Measurements from ENCODE around the gene CSNK1E.
A peak's percentile ranks its signal among the peaks of the same experiment; 100 is the strongest.

Gene CSNK1E

DNA sequence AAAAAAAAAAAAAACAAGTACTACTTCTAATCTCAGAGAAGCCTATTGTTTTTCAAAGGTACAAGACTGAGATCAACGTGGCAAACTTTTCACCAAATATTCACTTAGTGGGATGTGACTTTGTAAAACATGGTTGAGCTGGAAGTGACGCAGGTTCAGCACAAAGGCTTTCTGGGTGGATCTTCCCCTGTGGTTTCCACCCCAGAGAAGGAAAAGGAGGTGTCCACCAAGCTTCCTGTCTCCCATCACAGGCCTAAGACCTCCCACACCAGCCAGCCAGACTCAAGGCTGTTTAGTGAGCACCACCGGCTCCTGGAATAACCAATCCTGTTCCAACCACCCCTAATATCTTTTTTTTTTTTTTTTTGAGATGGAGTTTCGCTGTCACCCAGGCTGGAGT, 50.1 kb downstream of the CSNK1E start:
- no peaks in the 10 kb centered on the region for H3K9me3 ChIP-seq (ENCODE audit: control insufficient read depth, insufficient read depth, low read length)
- H3K4me1 ChIP-seq (ENCODE audit: control insufficient read depth, insufficient read depth, low read length): peaks cover 8% of the 10 kb centered on the region
- no peaks in the 10 kb centered on the region for H3K36me3 ChIP-seq (ENCODE audit: control insufficient read depth, insufficient read depth, low read length)
- H3K9ac ChIP-seq (ENCODE audit: low read depth, low read length): no peak overlapping the region
- no peak overlapping the region for H3K4me3 ChIP-seq (ENCODE audit: low read depth, low read length)
- no peaks in the 10 kb centered on the region for H3K27me3 ChIP-seq (ENCODE audit: control insufficient read depth, insufficient read depth, low read length)

DNA sequence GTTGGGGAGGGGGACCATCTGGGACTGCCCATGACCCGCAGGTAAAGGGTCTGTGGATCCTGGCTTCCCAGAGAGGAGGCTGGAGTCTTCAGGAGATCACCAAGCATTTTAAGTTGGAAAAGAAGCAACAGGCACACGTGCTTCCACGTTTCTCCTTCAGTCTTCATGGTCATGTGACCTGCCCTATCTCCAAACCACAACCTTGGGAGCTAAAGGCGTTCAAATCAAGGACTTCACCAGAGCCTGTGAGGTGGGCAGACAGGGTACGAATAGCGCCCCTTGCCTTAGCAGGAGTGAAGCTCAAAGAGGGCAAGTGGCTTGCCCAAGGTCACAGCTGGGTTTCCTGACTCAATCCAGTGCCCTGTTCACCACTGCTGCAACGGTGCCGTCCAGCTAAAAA, 51.1 kb downstream of the CSNK1E start:
- Histone ChIP-seq H3K36me3 (ENCODE audit: control insufficient read depth, insufficient read depth, low read length) (no peaks in the 10 kb centered on the region), H3K27me3 (ENCODE audit: control insufficient read depth, insufficient read depth, low read length) (no peaks in the 10 kb centered on the region), H3K4me1 (ENCODE audit: control insufficient read depth, insufficient read depth, low read length) (peaks cover 4% of the 10 kb centered on the region), H3K4me3 (ENCODE audit: low read depth, low read length) (no peak overlapping the region), H3K9me3 (ENCODE audit: control insufficient read depth, insufficient read depth, low read length) (no peaks in the 10 kb centered on the region), H3K9ac (ENCODE audit: low read depth, low read length) (no peak overlapping the region)

DNA sequence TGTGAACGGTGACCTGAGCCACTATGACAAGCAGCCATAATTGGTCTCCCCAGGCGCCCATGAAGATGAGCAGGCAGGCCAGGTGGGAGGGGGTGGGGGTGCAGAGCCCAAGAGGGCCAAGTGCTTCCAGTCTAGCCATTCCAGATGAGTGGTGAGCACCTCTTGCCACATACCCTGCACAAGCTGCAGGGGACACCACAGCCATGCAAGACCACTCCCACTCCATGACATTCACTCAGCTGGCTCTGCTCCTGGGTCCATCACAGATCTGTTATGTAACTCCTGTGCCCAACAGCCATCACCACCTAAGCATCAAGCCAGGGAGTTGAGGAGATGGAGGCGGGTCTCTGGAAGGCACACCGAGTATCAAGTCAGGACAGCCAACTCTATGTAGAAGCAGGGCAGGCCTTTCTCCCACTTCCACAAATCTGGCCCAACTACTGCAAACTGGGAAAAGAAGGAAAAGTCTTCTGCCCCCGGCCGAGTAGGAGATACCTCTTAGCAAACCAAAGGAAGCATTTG, 52.9 kb downstream of the CSNK1E start:
- Histone ChIP-seq H3K27me3 (ENCODE audit: control insufficient read depth, insufficient read depth, low read length) (no peaks in the 10 kb centered on the region), H3K4me3 (ENCODE audit: low read depth, low read length) (no peak overlapping the region), H3K9me3 (ENCODE audit: control insufficient read depth, insufficient read depth, low read length) (no peaks in the 10 kb centered on the region), H3K36me3 (ENCODE audit: control insufficient read depth, insufficient read depth, low read length) (no peaks in the 10 kb centered on the region), H3K9ac (ENCODE audit: low read depth, low read length) (no peak overlapping the region), H3K4me1 (ENCODE audit: control insufficient read depth, insufficient read depth, low read length) (peaks cover 4% of the 10 kb centered on the region)

DNA sequence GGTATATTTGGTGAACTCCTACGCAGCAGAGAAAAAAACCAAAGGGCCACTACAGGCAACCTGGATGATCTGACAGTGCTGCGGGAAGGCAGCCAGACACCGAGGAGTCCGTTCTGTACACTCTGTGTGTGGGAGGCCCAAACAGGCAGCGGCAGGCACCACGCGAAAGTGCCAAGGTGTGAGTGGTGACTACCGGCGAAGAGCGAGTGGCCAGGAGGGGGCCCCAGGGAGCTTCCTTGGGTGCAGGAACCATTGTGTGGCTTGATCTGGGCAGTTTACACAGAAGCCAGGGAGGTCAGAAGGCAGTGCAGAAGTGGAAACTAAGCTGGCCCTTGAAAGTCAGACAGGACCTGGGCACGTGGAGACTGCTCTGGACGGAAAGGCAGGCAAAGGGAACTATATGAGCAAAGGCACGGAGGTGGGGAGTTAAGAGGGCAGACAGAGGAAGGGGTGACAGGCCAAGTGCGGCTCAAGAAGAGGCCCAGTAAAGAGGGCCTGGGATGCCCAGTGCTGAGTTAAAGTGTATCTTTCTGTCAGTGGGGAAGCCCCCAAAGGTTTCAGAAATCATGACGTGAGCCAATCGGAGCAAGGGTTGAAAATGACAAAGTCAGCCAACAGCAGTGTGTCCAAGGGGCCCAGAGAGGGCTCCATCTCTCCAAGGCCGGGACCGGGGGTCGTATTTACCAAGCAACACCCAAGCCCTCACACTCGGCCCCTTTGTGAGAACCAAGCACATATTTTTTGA, 55.0 kb downstream of the CSNK1E start:
- Histone ChIP-seq H3K27me3 (ENCODE audit: control insufficient read depth, insufficient read depth, low read length) (no peaks in the 10 kb centered on the region), H3K9me3 (ENCODE audit: control insufficient read depth, insufficient read depth, low read length) (no peaks in the 10 kb centered on the region), H3K4me3 (ENCODE audit: low read depth, low read length) (no peak overlapping the region), H3K9ac (ENCODE audit: low read depth, low read length) (peak overlapping the region; percentile 24), H3K4me1 (ENCODE audit: control insufficient read depth, insufficient read depth, low read length) (peaks cover 4% of the 10 kb centered on the region), H3K36me3 (ENCODE audit: control insufficient read depth, insufficient read depth, low read length) (no peaks in the 10 kb centered on the region)

DNA sequence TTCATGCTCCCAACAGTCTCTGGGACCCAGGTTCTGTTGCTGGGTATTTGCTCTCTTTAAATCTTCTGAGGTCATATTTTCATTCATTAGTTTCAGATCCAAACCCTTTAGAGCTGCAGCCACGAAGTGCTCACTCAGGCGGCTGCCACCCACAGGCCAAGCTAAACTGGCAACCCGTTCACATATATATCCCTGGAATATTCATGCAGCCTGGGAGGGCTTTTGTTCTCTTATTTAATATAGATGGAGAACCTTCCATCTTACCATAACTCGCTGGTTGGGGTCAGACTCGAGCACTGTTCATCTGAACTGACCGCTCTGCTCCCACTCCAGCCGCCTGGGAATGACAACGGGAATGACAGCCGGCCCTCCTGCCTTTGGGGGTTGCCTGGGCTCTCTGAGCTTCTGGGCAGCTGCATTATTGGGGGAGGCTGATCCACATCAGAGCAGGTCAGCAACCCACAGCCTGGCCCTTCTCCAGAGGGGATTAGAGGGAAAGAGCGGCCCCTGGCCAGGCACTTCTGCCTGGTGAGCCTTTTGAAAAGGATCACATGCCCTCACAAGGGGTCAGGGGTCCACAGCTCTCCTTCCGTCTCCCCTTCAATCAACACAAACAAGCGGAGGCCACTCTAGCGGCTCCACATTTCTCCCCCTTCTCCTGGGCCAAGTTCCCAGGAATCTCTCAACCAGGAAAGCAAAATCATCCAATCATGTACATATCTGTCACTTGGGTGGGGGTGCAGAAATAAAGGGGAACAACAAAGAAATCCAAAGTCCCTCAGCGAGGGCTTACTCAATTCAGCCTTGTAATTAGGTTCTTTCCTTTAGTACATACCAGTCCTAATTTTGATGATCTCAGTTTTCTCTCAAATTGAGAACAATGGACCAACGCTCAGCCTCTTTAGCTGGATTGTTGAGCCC, 56.2 kb downstream of the CSNK1E start:
- Histone ChIP-seq H3K4me1 (ENCODE audit: control insufficient read depth, insufficient read depth, low read length) (peaks cover 4% of the 10 kb centered on the region), H3K4me3 (ENCODE audit: low read depth, low read length) (no peak overlapping the region)

DNA sequence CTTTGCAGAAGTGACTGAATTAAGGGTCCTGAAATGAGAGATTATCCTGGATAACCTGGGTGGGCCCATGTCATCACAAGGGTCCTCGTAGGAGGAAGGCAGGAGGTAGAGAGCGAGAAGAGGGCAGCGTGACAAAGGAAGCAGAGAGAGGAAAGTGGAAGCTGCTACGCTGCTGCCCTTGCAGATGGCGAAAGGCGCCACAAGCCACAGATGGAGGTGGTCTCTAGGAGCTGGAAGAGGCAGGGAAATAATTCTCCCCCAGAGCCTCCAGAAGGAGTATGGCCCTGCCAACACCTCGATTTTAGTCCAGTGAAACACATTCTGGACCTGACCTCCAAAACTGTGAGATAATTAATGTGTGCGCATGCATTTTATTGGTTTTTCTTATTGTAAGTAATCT, 57.9 kb downstream of the CSNK1E start:
- no peaks in the 10 kb centered on the region for H3K27me3 ChIP-seq (ENCODE audit: control insufficient read depth, insufficient read depth, low read length)
- H3K36me3 ChIP-seq (ENCODE audit: control insufficient read depth, insufficient read depth, low read length): no peaks in the 10 kb centered on the region
- H3K4me1 ChIP-seq (ENCODE audit: control insufficient read depth, insufficient read depth, low read length): peaks cover 4% of the 10 kb centered on the region
- no peaks in the 10 kb centered on the region for H3K9me3 ChIP-seq (ENCODE audit: control insufficient read depth, insufficient read depth, low read length)
- no peak overlapping the region for H3K9ac ChIP-seq (ENCODE audit: low read depth, low read length)
- H3K4me3 ChIP-seq (ENCODE audit: low read depth, low read length): no peak overlapping the region

More for the DNA sequence above, 56.2 kb downstream of the CSNK1E start:
- Histone ChIP-seq H3K36me3 (ENCODE audit: control insufficient read depth, insufficient read depth, low read length) (no peaks in the 10 kb centered on the region), H3K9me3 (ENCODE audit: control insufficient read depth, insufficient read depth, low read length) (no peaks in the 10 kb centered on the region), H3K9ac (ENCODE audit: low read depth, low read length) (no peak overlapping the region), H3K27me3 (ENCODE audit: control insufficient read depth, insufficient read depth, low read length) (no peaks in the 10 kb centered on the region)

DNA sequence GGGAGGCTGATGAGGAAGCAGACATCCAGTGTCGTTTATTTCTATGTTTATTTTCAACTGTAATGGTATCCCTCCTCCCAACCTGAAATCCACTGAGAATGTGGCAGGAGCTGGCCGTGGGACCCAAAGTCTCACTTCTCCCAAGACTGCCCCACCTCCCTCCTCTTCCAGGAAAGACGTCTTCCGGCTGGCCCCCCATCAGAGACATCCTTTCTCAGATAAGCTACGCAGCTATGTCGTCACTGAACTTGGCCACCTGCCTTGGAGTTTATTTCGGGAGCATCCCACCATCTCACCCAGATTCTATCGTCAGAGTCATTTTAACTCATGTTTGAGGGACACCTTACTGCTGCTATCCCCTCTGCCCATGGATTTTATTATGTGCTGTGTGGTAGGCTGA, 58.3 kb downstream of the CSNK1E start:
- no peaks in the 10 kb centered on the region for H3K36me3 ChIP-seq (ENCODE audit: control insufficient read depth, insufficient read depth, low read length)
- no peak overlapping the region for H3K9ac ChIP-seq (ENCODE audit: low read depth, low read length)
- H3K4me1 ChIP-seq (ENCODE audit: control insufficient read depth, insufficient read depth, low read length): peaks cover 4% of the 10 kb centered on the region
- H3K27me3 ChIP-seq (ENCODE audit: control insufficient read depth, insufficient read depth, low read length): no peaks in the 10 kb centered on the region
- no peaks in the 10 kb centered on the region for H3K9me3 ChIP-seq (ENCODE audit: control insufficient read depth, insufficient read depth, low read length)
- no peak overlapping the region for H3K4me3 ChIP-seq (ENCODE audit: low read depth, low read length)

DNA sequence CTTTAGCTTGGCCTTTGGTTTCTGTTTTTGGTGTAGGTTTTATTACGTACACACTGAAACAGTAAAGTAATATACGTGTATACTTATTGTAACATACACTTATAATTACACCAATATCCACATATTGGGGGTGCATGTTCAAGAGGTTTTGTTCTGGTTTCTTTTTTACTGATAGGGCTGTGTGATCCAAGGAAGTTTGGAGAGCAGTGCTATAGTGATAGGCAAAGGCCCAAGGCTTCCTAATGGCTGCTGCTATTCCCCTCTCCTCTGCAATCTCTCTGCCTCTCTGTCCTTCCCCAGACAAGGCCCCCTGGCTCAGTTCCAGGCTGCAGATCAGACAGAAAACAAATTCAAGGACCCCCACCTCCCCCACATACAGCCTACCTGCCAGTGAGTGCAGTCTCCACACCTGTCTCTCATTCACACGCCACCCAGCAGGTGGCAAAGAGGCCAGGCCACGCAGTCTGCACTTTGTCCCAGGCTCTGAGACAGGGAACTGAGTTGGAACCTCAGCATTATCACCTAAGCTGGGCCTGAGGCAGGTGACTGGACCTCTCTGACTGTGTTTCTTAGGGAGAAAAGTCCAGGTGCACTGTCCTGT, 59.5 kb downstream of the CSNK1E start:
- no peaks in the 10 kb centered on the region for H3K36me3 ChIP-seq (ENCODE audit: control insufficient read depth, insufficient read depth, low read length)
- H3K9me3 ChIP-seq (ENCODE audit: control insufficient read depth, insufficient read depth, low read length): no peaks in the 10 kb centered on the region
- no peaks in the 10 kb centered on the region for H3K27me3 ChIP-seq (ENCODE audit: control insufficient read depth, insufficient read depth, low read length)
- no peak overlapping the region for H3K9ac ChIP-seq (ENCODE audit: low read depth, low read length)
- H3K4me3 ChIP-seq (ENCODE audit: low read depth, low read length): no peak overlapping the region
- H3K4me1 ChIP-seq (ENCODE audit: control insufficient read depth, insufficient read depth, low read length): peaks cover 4% of the 10 kb centered on the region

DNA sequence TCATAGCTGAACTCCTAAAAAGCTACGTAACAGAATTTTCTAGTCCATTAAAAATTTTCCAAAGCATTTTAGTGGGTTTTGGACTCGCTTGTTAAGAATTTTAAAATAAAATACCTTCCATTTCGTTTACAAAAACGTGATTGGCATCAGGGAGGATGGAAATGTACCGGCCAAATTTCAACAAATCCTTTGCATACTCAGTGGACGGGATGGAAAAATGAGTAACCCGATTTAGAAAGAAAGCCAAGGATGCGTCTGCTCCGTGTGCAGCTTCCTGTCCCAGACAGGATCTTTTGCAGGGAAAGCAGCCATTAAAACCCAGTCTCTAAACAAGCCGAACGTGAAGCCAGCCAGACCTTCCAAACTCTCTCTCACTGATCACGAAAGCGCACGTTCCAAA, 60.1 kb downstream of the CSNK1E start:
- H3K9ac ChIP-seq (ENCODE audit: low read depth, low read length): no peak overlapping the region

DNA sequence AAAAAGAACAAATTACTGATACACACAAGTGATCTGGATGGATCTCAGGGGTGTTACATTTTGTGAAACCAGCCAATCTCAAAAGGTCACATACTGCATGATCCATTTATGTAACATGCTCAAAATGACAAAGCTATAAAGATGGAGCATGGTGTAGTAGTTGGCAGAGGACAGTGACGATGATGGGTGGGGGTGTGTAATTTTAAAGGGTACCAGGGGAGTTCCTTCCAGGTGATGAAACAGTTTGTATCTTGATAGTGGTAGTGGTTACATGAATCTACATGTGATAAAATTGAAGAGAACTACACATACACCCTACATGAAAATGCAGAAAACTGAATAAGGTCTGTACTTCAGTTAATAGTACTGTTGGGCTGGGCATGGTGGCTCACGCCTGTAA, 61.5 kb downstream of the CSNK1E start:
- Histone ChIP-seq H3K9me3 (ENCODE audit: control insufficient read depth, insufficient read depth, low read length) (no peaks in the 10 kb centered on the region), H3K4me3 (ENCODE audit: low read depth, low read length) (no peak overlapping the region), H3K36me3 (ENCODE audit: control insufficient read depth, insufficient read depth, low read length) (no peaks in the 10 kb centered on the region), H3K4me1 (ENCODE audit: control insufficient read depth, insufficient read depth, low read length) (no peaks in the 10 kb centered on the region), H3K27me3 (ENCODE audit: control insufficient read depth, insufficient read depth, low read length) (no peaks in the 10 kb centered on the region), H3K9ac (ENCODE audit: low read depth, low read length) (no peak overlapping the region)

More for the DNA sequence above, 60.1 kb downstream of the CSNK1E start:
- H3K27me3 ChIP-seq (ENCODE audit: control insufficient read depth, insufficient read depth, low read length): no peaks in the 10 kb centered on the region
- no peaks in the 10 kb centered on the region for H3K9me3 ChIP-seq (ENCODE audit: control insufficient read depth, insufficient read depth, low read length)
- H3K36me3 ChIP-seq (ENCODE audit: control insufficient read depth, insufficient read depth, low read length): no peaks in the 10 kb centered on the region
- H3K4me1 ChIP-seq (ENCODE audit: control insufficient read depth, insufficient read depth, low read length): peaks cover 4% of the 10 kb centered on the region
- H3K4me3 ChIP-seq (ENCODE audit: low read depth, low read length): no peak overlapping the region

DNA sequence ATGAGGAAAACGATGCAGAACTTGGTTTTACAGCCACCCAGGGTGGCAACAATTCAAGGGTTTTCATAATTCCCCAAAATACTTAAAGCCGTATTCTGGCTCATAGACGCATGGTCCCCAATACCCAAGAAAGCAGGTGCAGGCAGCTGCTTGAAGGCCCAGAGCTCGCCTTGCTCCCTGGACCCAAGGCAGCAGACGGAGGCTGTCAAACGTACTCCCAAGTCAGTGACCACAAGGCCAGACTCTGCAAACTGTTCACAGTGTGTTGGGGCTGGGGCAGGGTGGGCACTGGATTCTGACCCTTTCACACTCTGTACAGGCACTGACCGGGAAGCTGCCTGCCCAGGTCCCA, 65.9 kb downstream of the CSNK1E start:
- no peak overlapping the region for H3K4me3 ChIP-seq (ENCODE audit: low read depth, low read length)
- H3K36me3 ChIP-seq (ENCODE audit: control insufficient read depth, insufficient read depth, low read length): peaks cover 16% of the 10 kb centered on the region
- H3K9me3 ChIP-seq (ENCODE audit: control insufficient read depth, insufficient read depth, low read length): no peaks in the 10 kb centered on the region
- no peaks in the 10 kb centered on the region for H3K4me1 ChIP-seq (ENCODE audit: control insufficient read depth, insufficient read depth, low read length)
- no peak overlapping the region for H3K9ac ChIP-seq (ENCODE audit: low read depth, low read length)
- no peaks in the 10 kb centered on the region for H3K27me3 ChIP-seq (ENCODE audit: control insufficient read depth, insufficient read depth, low read length)
